Stomach (tissue), 9 donors: ENCODE results near the gene ZNF511. TPM values are rescaled to one million over a fixed set of nuclear protein-coding genes. Genes with fewer than 3 reads are reported as not detected.

Experiments
- DNase-seq, 2 donors: peaks; one replicate each; pipeline versions ENCODE4 v3.0.0 to v3.0.0-alpha.2; 2013 to 2019
- H3K27ac ChIP-seq, 5 donors: fragments of 200-600 bp in 4 of 5; sonication (generic) in 4 of 5; one replicate each; pipeline ENCODE4 v1.5.1; 2013 to 2019; ENCODE audit warnings: mild to moderate bottlenecking in 1 of 5, moderate library complexity in 1 of 5
- H3K27me3 ChIP-seq, 3 donors: fragments of 200-600 bp; sonication (generic); one replicate each; pipeline ENCODE4 v1.5.1; 2017 to 2019; ENCODE audit warnings: mixed run types in 1 of 3
- H3K36me3 ChIP-seq, 4 donors: fragments of 200-600 bp; sonication (generic); 1 replicate in 3 of 4; 2 replicates in 1 of 4; pipeline ENCODE4 v1.5.1; 2016 to 2019
- H3K4me1 ChIP-seq, 4 donors: fragments of 200-600 bp; sonication (generic); one replicate each; pipeline ENCODE4 v1.5.1; 2016 to 2019
- H3K4me3 ChIP-seq, 4 donors: fragments of 200-600 bp; sonication (generic) in 3 of 4; one replicate each; pipeline ENCODE4 v1.5.1; 2016 to 2019; ENCODE audit warnings: mild to moderate bottlenecking in 1 of 4
- H3K9me3 ChIP-seq, 4 donors: fragments of 200-600 bp; sonication (generic); one replicate each; pipeline ENCODE4 v1.5.1; 2016 to 2019
- CTCF ChIP-seq, 7 experiments: fragments of 450-650 bp in 4 of 7; fragments of 200-600 bp in 3 of 7; sonication (generic) in 3 of 7; IDR thresholded peaks; one replicate each; pipeline ENCODE4 v1.5.1; 2016 to 2019; ENCODE audit warnings: antibody characterized with exemption in 7 of 7, control low read depth in 2 of 7, mild to moderate bottlenecking in 1 of 7
- EP300 ChIP-seq: sonication (generic); formaldehyde crosslinking; IDR thresholded peaks from one replicate; pipeline ENCODE4 v1.6.1; 2017; ENCODE audit warnings: antibody characterized with exemption
- POLR2A ChIP-seq, 4 donors: fragments of 450-650 bp; IDR thresholded peaks; one replicate each; pipeline ENCODE4 v1.6.1; 2016; ENCODE audit warnings: antibody characterized with exemption in 4 of 4, control low read depth in 2 of 4, mild to moderate bottlenecking in 1 of 4, moderate library complexity in 1 of 4
- POLR2AphosphoS5 ChIP-seq, 3 donors: sonication (generic); formaldehyde crosslinking; IDR thresholded peaks; one replicate each; pipeline ENCODE4 v1.6.1; 2016; ENCODE audit warnings: antibody characterized with exemption in 3 of 3
- WGBS, 5 donors: extraction: QIAGEN DNeasy Blood & Tissue Kit in 3 of 5; methylation state at CpG; one replicate each; pipeline versions ENCODE4 v1.1.5 to v1.1.7; 2013 to 2018; 5-methylcytosine and 5-hydroxymethylcytosine counted together
- intact Hi-C: fragments of 100-400 bp; cut with DNase I; formaldehyde crosslinking; loops from one replicate; pipeline ENCODE4 v1.15.1; 2023; ENCODE audit warnings: low total_unique reads
- polyA plus RNA-seq, 3 donors: library from polyadenylated mRNA; stranded (reverse); fragments of 200-250 nt; gene quantifications; one replicate each; pipeline ENCODE4 v1.2.3, GENCODE V29; 2013
- total RNA-seq, 5 donors: library from RNA; depleted of rRNA; stranded (reverse); fragments of >200 nt; gene quantifications; one replicate each; pipeline versions ENCODE4 v1.1.0 to v1.2.3, GENCODE V29; 2014 to 2016
- donor health status: healthy with polysubstance abuse.
- donor health status: Bipolar disorder and iron deficiency.
- donor health status: healthy.

ZNF511 gene
- total and polyA plus RNA-seq, 8 donors = 12.7 to 82.1 (median 55.9) TPM

- no peaks in the 10 kb centered on the region for H3K4me1 ChIP-seq
- no peaks in the 10 kb centered on the region for H3K27me3 ChIP-seq
- intact Hi-C loops = no loop called here
- WGBS, 5 donors = 87 to 90% (median 89%) methylated on average over 18 of the region's 18 CpGs
- DNase-seq = no peak
- TF ChIP-seq POLR2AphosphoS5 (IDR thresholded peaks at IDR 0.05) = no peak
- no peak for TF ChIP-seq POLR2A (IDR thresholded peaks at IDR 0.05)
- TF ChIP-seq CTCF (IDR thresholded peaks at IDR 0.05) = no peak
- no peak for TF ChIP-seq EP300
- H3K27ac ChIP-seq = no peak overlapping the region
- H3K9me3 ChIP-seq = no peaks in the 10 kb centered on the region
- H3K4me3 ChIP-seq = no peak overlapping the region
- H3K36me3 ChIP-seq = peaks cover 89 to 98% (median 98%) of the 10 kb centered on the region in 4 donors
Measured at GRCh38 chr10:133286366-133286765, 22.3 kb upstream of the ZNF511 start.

- no peak for DNase-seq
- H3K4me3 ChIP-seq = no peak overlapping the region
- 94 to 97% (median 96%) methylated on average over 24 to 46 of the region's 46 CpGs for WGBS, 5 donors
- peaks cover 0 to 5% (median 0%) of the 10 kb centered on the region in 4 donors for H3K4me1 ChIP-seq
- peaks cover 81 to 90% (median 90%) of the 10 kb centered on the region in 4 donors for H3K36me3 ChIP-seq
- no peak for TF ChIP-seq POLR2A (IDR thresholded peaks at IDR 0.05)
- no peak for TF ChIP-seq EP300
- TF ChIP-seq POLR2AphosphoS5 (IDR thresholded peaks at IDR 0.05) = no peak
- TF ChIP-seq CTCF (IDR thresholded peaks at IDR 0.05) = no peak
- no peaks in the 10 kb centered on the region for H3K27me3 ChIP-seq
- intact Hi-C loops = no loop called here
- H3K27ac ChIP-seq = no peak overlapping the region
- no peaks in the 10 kb centered on the region for H3K9me3 ChIP-seq
Measured at GRCh38 chr10:133287832-133288500, 20.7 kb upstream of the ZNF511 start.

- WGBS, 5 donors = 94 to 98% (median 96%) methylated on average over 22 to 24 of the region's 24 CpGs
- peaks cover 0 to 15% (median 0%) of the 10 kb centered on the region in 4 donors for H3K4me1 ChIP-seq
- H3K4me3 ChIP-seq = no peak overlapping the region
- no peaks in the 10 kb centered on the region for H3K27me3 ChIP-seq
- peaks cover 81 to 90% (median 90%) of the 10 kb centered on the region in 4 donors for H3K36me3 ChIP-seq
- no peak for DNase-seq
- H3K9me3 ChIP-seq = no peaks in the 10 kb centered on the region
- no peak for TF ChIP-seq CTCF (IDR thresholded peaks at IDR 0.05)
- no peak for TF ChIP-seq POLR2AphosphoS5 (IDR thresholded peaks at IDR 0.05)
- no peak for TF ChIP-seq POLR2A (IDR thresholded peaks at IDR 0.05)
- no peak overlapping the region for H3K27ac ChIP-seq
- intact Hi-C loops = no loop called here
Measured at GRCh38 chr10:133289761-133290160, 19.0 kb upstream of the ZNF511 start.

GRCh38 chr10:133292919-133293809, 15.6 kb upstream of the ZNF511 start:
- WGBS, 5 donors = 87 to 93% (median 90%) methylated on average over 23 to 38 of the region's 38 CpGs
- intact Hi-C loops = no loop called here
- peaks cover 0 to 15% (median 0%) of the 10 kb centered on the region in 4 donors for H3K4me1 ChIP-seq
- peak overlapping the region in 2 of 5 donors; percentile 15 to 35 for H3K27ac ChIP-seq
- H3K4me3 ChIP-seq = no peak overlapping the region
- DNase-seq = no peak
- H3K9me3 ChIP-seq = no peaks in the 10 kb centered on the region
- peaks cover 84 to 90% (median 90%) of the 10 kb centered on the region in 4 donors for H3K36me3 ChIP-seq
- H3K27me3 ChIP-seq = no peaks in the 10 kb centered on the region
- TF ChIP-seq POLR2A (IDR thresholded peaks at IDR 0.05) (no peak), POLR2AphosphoS5 (IDR thresholded peaks at IDR 0.05) (no peak), CTCF (IDR thresholded peaks at IDR 0.05) (no peak), EP300 (no peak)
